HepG2 (cell line): ENCODE measurements around the gene SPTSSA. TPM values are rescaled to one million over a fixed set of nuclear protein-coding genes. Genes with fewer than 3 reads are reported as not detected.

ENCODE experiments used
- CEBPZ ChIP-seq: IDR thresholded peaks from 2 replicates; pipeline ENCODE4 v1.6.1; 2012; ENCODE audit warnings: low read length, improper control_type of control experiment
- DMAP1 ChIP-seq: IDR thresholded peaks from 2 replicates; pipeline ENCODE4 v1.6.1; 2016
- ELF1 ChIP-seq: sonication (generic); formaldehyde crosslinking; IDR thresholded peaks from 2 replicates; pipeline ENCODE4 v1.4.0; 2020; ENCODE audit warnings: missing genetic modification reagents
- FOXA3 ChIP-seq: IDR thresholded peaks from 2 replicates; pipeline ENCODE4 v1.6.1; 2016; ENCODE audit warnings: missing genetic modification reagents, missing compliant biosample characterization
- PRPF4 ChIP-seq: fragments of 200-400 bp; formaldehyde crosslinking; IDR thresholded peaks from 2 replicates; pipeline ENCODE4 v1.6.1; 2016; ENCODE audit warnings: low read length, low read depth; ENCODE audit not compliant: poor library complexity, severe bottlenecking
- REL ChIP-seq: sonication (generic); formaldehyde crosslinking; conservative IDR thresholded peaks from 2 replicates; pipeline ENCODE4 v1.8.0; 2022; ENCODE audit warnings: mild to moderate bottlenecking, missing genetic modification reagents, moderate library complexity
- RORA ChIP-seq: sonication (generic); formaldehyde crosslinking; IDR thresholded peaks from 2 replicates; pipeline ENCODE4 v1.5.0; 2020; ENCODE audit warnings: mild to moderate bottlenecking, missing genetic modification reagents, moderate library complexity
- ZC3H4 ChIP-seq: sonication (generic); formaldehyde crosslinking; IDR thresholded peaks from 2 replicates; pipeline ENCODE4 v1.4.0; 2020; ENCODE audit warnings: missing genetic modification reagents, borderline replicate concordance
- ZNF180 ChIP-seq: sonication (generic); formaldehyde crosslinking; IDR thresholded peaks from 2 replicates; pipeline ENCODE4 v1.4.0; 2020; ENCODE audit warnings: low read depth, missing genetic modification reagents, borderline replicate concordance
- ZNF362 ChIP-seq: sonication (generic); formaldehyde crosslinking; IDR thresholded peaks from 2 replicates; pipeline ENCODE4 v1.4.0; 2020; ENCODE audit warnings: missing genetic modification reagents, mild to moderate bottlenecking, borderline replicate concordance
- ZNF382 ChIP-seq: sonication (generic); formaldehyde crosslinking; IDR thresholded peaks from 2 replicates; pipeline ENCODE4 v1.5.0; 2020; ENCODE audit warnings: missing genetic modification reagents, mild to moderate bottlenecking, borderline replicate concordance
- ZNF407 ChIP-seq: sonication (generic); formaldehyde crosslinking; IDR thresholded peaks from one replicate; pipeline ENCODE4 v1.5.1; 2020; ENCODE audit warnings: mild to moderate bottlenecking, missing genetic modification reagents; ENCODE audit errors: not compliant biosample characterization
- ZNF513 ChIP-seq: sonication (generic); formaldehyde crosslinking; conservative IDR thresholded peaks from 2 replicates; pipeline ENCODE4 v1.5.0; 2020; ENCODE audit warnings: missing genetic modification reagents
- ZNF674 ChIP-seq: sonication (generic); formaldehyde crosslinking; IDR thresholded peaks from 2 replicates; pipeline ENCODE4 v1.5.0; 2020; ENCODE audit warnings: low read depth, mild to moderate bottlenecking, missing genetic modification reagents
- polyA plus RNA-seq, 8 experiments: library from polyadenylated mRNA; depleted of rRNA in 3 of 8; stranded (reverse) in 7 of 8; unstranded in 1 of 8; fragments of >200 nt; fragmentation: Illumina TruSeq in 4 of 8; extraction: Trizol in 4 of 8; gene quantifications; 2 replicates each; pipeline versions ENCODE4 v1.2.1 to v1.2.3, GENCODE V29; 2011 to 2016; ENCODE audit warnings: low read depth in 4 of 8, missing spikeins in 1 of 8, mixed read lengths in 1 of 8; ENCODE audit not compliant: insufficient read depth in 1 of 8
- total RNA-seq, 5 experiments: library from RNA; depleted of rRNA; stranded (reverse); fragments of >200 nt; fragmentation: Illumina TruSeq; extraction: Trizol; gene quantifications; 2 replicates each; pipeline ENCODE4 v1.2.3, GENCODE V29; 2016; ENCODE audit warnings: low read depth in 1 of 5

The SPTSSA gene
- total and polyA plus RNA-seq, 2 of the 13 experiments (the other 11 are each of a cell fraction or from before 2014, with no cell fraction given) = 19.1 to 86.1 TPM

GRCh38 chr14:34498684-34499412 lies 36.8 kb upstream of the SPTSSA start (continued):
- no peak for TF ChIP-seq CEBPZ
- TF ChIP-seq PRPF4 = no peak
- TF ChIP-seq ZNF407 (CRISPR knock-in tag) = no peak
- TF ChIP-seq ELF1 = 0 out of 2 replicates have a peak, but pooled peaks have one; percentile 14
- no peak for TF ChIP-seq ZNF674 (CRISPR knock-in tag)
- no peak for TF ChIP-seq RORA (CRISPR knock-in tag)
- no peak for TF ChIP-seq ZNF513 (CRISPR knock-in tag)
- no peak for TF ChIP-seq ZC3H4 (CRISPR knock-in tag)
- TF ChIP-seq ZNF362 (CRISPR knock-in tag) = no peak
- TF ChIP-seq ZNF180 (CRISPR knock-in tag) = no peak
- no peak for TF ChIP-seq REL (CRISPR knock-in tag)
- TF ChIP-seq ZNF382 = no peak
- no peak for TF ChIP-seq DMAP1
- TF ChIP-seq FOXA3 (CRISPR knock-in tag) = peak; percentile 37; the same call in 1 of the 2 replicates
